ENCODE results near the gene SLC15A4.
"Not testable (repeated sequence)": the region's sequence is repeated elsewhere in the genome, so short reads cannot be mapped to it uniquely, and the experiment has no call there.

Gene SLC15A4

GRCh38 chr12:128844031-128844635, 20.4 kb upstream of the SLC15A4 start:
- no peaks in the 10 kb centered on the region for H3K36me3 ChIP-seq (ENCODE audit: control insufficient read depth, insufficient read depth, low read length)
- H3K9me3 ChIP-seq (ENCODE audit: control insufficient read depth, low read length) = no peaks in the 10 kb centered on the region
- 64 to 66% methylated on average over 10 to 11 of the region's 11 CpGs for WGBS, 2 experiments
- H3K27ac ChIP-seq (ENCODE audit: insufficient read depth, low read depth, low read length, poor library complexity, severe bottlenecking) = no peak overlapping the region
- no peaks in the 10 kb centered on the region for H3K4me1 ChIP-seq (ENCODE audit: control insufficient read depth, insufficient read depth, low read length)
- H3K4me3 ChIP-seq (ENCODE audit: insufficient read depth, low read depth, low read length) = no peak overlapping the region
- no peaks in the 10 kb centered on the region for H3K27me3 ChIP-seq (ENCODE audit: control insufficient read depth, insufficient read depth, low read length, poor library complexity, severe bottlenecking)

GRCh38 chr12:128843538-128843937, 19.8 kb upstream of the SLC15A4 start:
- no peak overlapping the region for H3K4me3 ChIP-seq (ENCODE audit: insufficient read depth, low read depth, low read length)
- no peaks in the 10 kb centered on the region for H3K4me1 ChIP-seq (ENCODE audit: control insufficient read depth, insufficient read depth, low read length)
- H3K36me3 ChIP-seq (ENCODE audit: control insufficient read depth, insufficient read depth, low read length) = no peaks in the 10 kb centered on the region
- 87 to 95% methylated on average over 4 of the region's 4 CpGs for WGBS, 2 experiments
- H3K9me3 ChIP-seq (ENCODE audit: control insufficient read depth, low read length) = no peaks in the 10 kb centered on the region
- H3K27me3 ChIP-seq (ENCODE audit: control insufficient read depth, insufficient read depth, low read length, poor library complexity, severe bottlenecking) = no peaks in the 10 kb centered on the region
- H3K27ac ChIP-seq (ENCODE audit: insufficient read depth, low read depth, low read length, poor library complexity, severe bottlenecking) = no peak overlapping the region

GRCh38 chr12:128842579-128842978, 18.8 kb upstream of the SLC15A4 start:
- Histone ChIP-seq H3K27me3 (ENCODE audit: control insufficient read depth, insufficient read depth, low read length, poor library complexity, severe bottlenecking) (no peaks in the 10 kb centered on the region), H3K4me3 (ENCODE audit: insufficient read depth, low read depth, low read length) (no peak overlapping the region), H3K36me3 (ENCODE audit: control insufficient read depth, insufficient read depth, low read length) (no peaks in the 10 kb centered on the region), H3K9me3 (ENCODE audit: control insufficient read depth, low read length) (no peaks in the 10 kb centered on the region), H3K27ac (ENCODE audit: insufficient read depth, low read depth, low read length, poor library complexity, severe bottlenecking) (no peak overlapping the region), H3K4me1 (ENCODE audit: control insufficient read depth, insufficient read depth, low read length) (no peaks in the 10 kb centered on the region)
- 93% methylated on average over 11 of the region's 11 CpGs for WGBS, 2 experiments

GRCh38 chr12:128840862-128841468, 17.2 kb upstream of the SLC15A4 start:
- Histone ChIP-seq H3K4me1 (ENCODE audit: control insufficient read depth, insufficient read depth, low read length) (no peaks in the 10 kb centered on the region), H3K27me3 (ENCODE audit: control insufficient read depth, insufficient read depth, low read length, poor library complexity, severe bottlenecking) (no peaks in the 10 kb centered on the region), H3K27ac (ENCODE audit: insufficient read depth, low read depth, low read length, poor library complexity, severe bottlenecking) (no peak overlapping the region), H3K9me3 (ENCODE audit: control insufficient read depth, low read length) (no peaks in the 10 kb centered on the region), H3K36me3 (ENCODE audit: control insufficient read depth, insufficient read depth, low read length) (no peaks in the 10 kb centered on the region), H3K4me3 (ENCODE audit: insufficient read depth, low read depth, low read length) (no peak overlapping the region)
- 73 to 74% methylated on average over 8 of the region's 8 CpGs for WGBS, 2 experiments

GRCh38 chr12:128839885-128840284, 16.1 kb upstream of the SLC15A4 start:
- H3K27me3 ChIP-seq (ENCODE audit: control insufficient read depth, insufficient read depth, low read length, poor library complexity, severe bottlenecking); H3K4me3 ChIP-seq (ENCODE audit: insufficient read depth, low read depth, low read length); H3K4me1 ChIP-seq (ENCODE audit: control insufficient read depth, insufficient read depth, low read length); H3K27ac ChIP-seq (ENCODE audit: insufficient read depth, low read depth, low read length, poor library complexity, severe bottlenecking); H3K9me3 ChIP-seq (ENCODE audit: control insufficient read depth, low read length); H3K36me3 ChIP-seq (ENCODE audit: control insufficient read depth, insufficient read depth, low read length): not testable (repeated sequence)
- WGBS, 2 experiments = 82 to 83% methylated on average over 12 of the region's 12 CpGs

- 91 to 94% methylated on average over 10 of the region's 10 CpGs for WGBS, 2 experiments
Measured at GRCh38 chr12:128833418-128833817, 9.7 kb upstream of the SLC15A4 start.

GRCh38 chr12:128830505-128830893, 6.7 kb upstream of the SLC15A4 start:
- no peak overlapping the region for H3K4me3 ChIP-seq (ENCODE audit: insufficient read depth, low read depth, low read length)
- WGBS, 2 experiments = 97% methylated on average over 6 to 7 of the region's 7 CpGs
- H3K4me1 ChIP-seq (ENCODE audit: control insufficient read depth, insufficient read depth, low read length) = no peaks in the 10 kb centered on the region

More at GRCh38 chr12:128833418-128833817, 9.7 kb upstream of the SLC15A4 start:
- H3K4me1 ChIP-seq (ENCODE audit: control insufficient read depth, insufficient read depth, low read length) = no peaks in the 10 kb centered on the region
- no peaks in the 10 kb centered on the region for H3K27me3 ChIP-seq (ENCODE audit: control insufficient read depth, insufficient read depth, low read length, poor library complexity, severe bottlenecking)
- no peaks in the 10 kb centered on the region for H3K36me3 ChIP-seq (ENCODE audit: control insufficient read depth, insufficient read depth, low read length)
- no peak overlapping the region for H3K27ac ChIP-seq (ENCODE audit: insufficient read depth, low read depth, low read length, poor library complexity, severe bottlenecking)
- H3K4me3 ChIP-seq (ENCODE audit: insufficient read depth, low read depth, low read length) = no peak overlapping the region
- H3K9me3 ChIP-seq (ENCODE audit: control insufficient read depth, low read length) = no peaks in the 10 kb centered on the region

GRCh38 chr12:128829861-128830504, 6.2 kb upstream of the SLC15A4 start:
- WGBS, 2 experiments = 78 to 80% methylated on average over 8 of the region's 8 CpGs
- Histone ChIP-seq H3K9me3 (ENCODE audit: control insufficient read depth, low read length) (no peaks in the 10 kb centered on the region), H3K27me3 (ENCODE audit: control insufficient read depth, insufficient read depth, low read length, poor library complexity, severe bottlenecking) (no peaks in the 10 kb centered on the region), H3K4me1 (ENCODE audit: control insufficient read depth, insufficient read depth, low read length) (no peaks in the 10 kb centered on the region), H3K4me3 (ENCODE audit: insufficient read depth, low read depth, low read length) (no peak overlapping the region), H3K27ac (ENCODE audit: insufficient read depth, low read depth, low read length, poor library complexity, severe bottlenecking) (no peak overlapping the region), H3K36me3 (ENCODE audit: control insufficient read depth, insufficient read depth, low read length) (no peaks in the 10 kb centered on the region)

More at GRCh38 chr12:128830505-128830893, 6.7 kb upstream of the SLC15A4 start:
- H3K9me3 ChIP-seq (ENCODE audit: control insufficient read depth, low read length) = no peaks in the 10 kb centered on the region
- H3K27ac ChIP-seq (ENCODE audit: insufficient read depth, low read depth, low read length, poor library complexity, severe bottlenecking) = no peak overlapping the region
- no peaks in the 10 kb centered on the region for H3K27me3 ChIP-seq (ENCODE audit: control insufficient read depth, insufficient read depth, low read length, poor library complexity, severe bottlenecking)
- no peaks in the 10 kb centered on the region for H3K36me3 ChIP-seq (ENCODE audit: control insufficient read depth, insufficient read depth, low read length)

GRCh38 chr12:128827724-128828123, 4.0 kb upstream of the SLC15A4 start:
- Histone ChIP-seq H3K27me3 (ENCODE audit: control insufficient read depth, insufficient read depth, low read length, poor library complexity, severe bottlenecking) (no peaks in the 10 kb centered on the region), H3K27ac (ENCODE audit: insufficient read depth, low read depth, low read length, poor library complexity, severe bottlenecking) (no peak overlapping the region), H3K9me3 (ENCODE audit: control insufficient read depth, low read length) (no peaks in the 10 kb centered on the region), H3K4me1 (ENCODE audit: control insufficient read depth, insufficient read depth, low read length) (peaks cover 3% of the 10 kb centered on the region), H3K36me3 (ENCODE audit: control insufficient read depth, insufficient read depth, low read length) (no peaks in the 10 kb centered on the region), H3K4me3 (ENCODE audit: insufficient read depth, low read depth, low read length) (no peak overlapping the region)
- 90 to 96% methylated on average over 2 of the region's 2 CpGs for WGBS, 2 experiments

- 93 to 94% methylated on average over 4 of the region's 4 CpGs for WGBS, 2 experiments
- H3K36me3 ChIP-seq (ENCODE audit: control insufficient read depth, insufficient read depth, low read length) = no peaks in the 10 kb centered on the region
- H3K4me1 ChIP-seq (ENCODE audit: control insufficient read depth, insufficient read depth, low read length) = peaks cover 9% of the 10 kb centered on the region
- no peaks in the 10 kb centered on the region for H3K9me3 ChIP-seq (ENCODE audit: control insufficient read depth, low read length)
- H3K27ac ChIP-seq (ENCODE audit: insufficient read depth, low read depth, low read length, poor library complexity, severe bottlenecking) = no peak overlapping the region
- H3K4me3 ChIP-seq (ENCODE audit: insufficient read depth, low read depth, low read length) = no peak overlapping the region
- no peaks in the 10 kb centered on the region for H3K27me3 ChIP-seq (ENCODE audit: control insufficient read depth, insufficient read depth, low read length, poor library complexity, severe bottlenecking)
Measured at GRCh38 chr12:128825835-128826234, 2.1 kb upstream of the SLC15A4 start.
